Hindlimb muscle (tissue), 1 donor: ENCODE data around the gene CACNA1H. TPM values are rescaled to one million over a fixed set of nuclear protein-coding genes. Genes with fewer than 3 reads are reported as not detected.
"Not testable (repeated sequence)": the region's sequence is repeated elsewhere in the genome, so short reads cannot be mapped to it uniquely, and the experiment has no call there.

Source experiments
- DNase-seq: peaks from one replicate; pipeline ENCODE4 v3.0.0-alpha.2; 2013
- polyA plus RNA-seq: library from polyadenylated mRNA; unstranded; fragments of 120-200 nt; gene quantifications from one replicate; pipeline ENCODE4 v1.2.1, GENCODE V29; 2013; ENCODE audit not compliant: insufficient read length

CACNA1H gene
- polyA plus RNA-seq, 1 donor, result 69.6 TPM

DNA sequence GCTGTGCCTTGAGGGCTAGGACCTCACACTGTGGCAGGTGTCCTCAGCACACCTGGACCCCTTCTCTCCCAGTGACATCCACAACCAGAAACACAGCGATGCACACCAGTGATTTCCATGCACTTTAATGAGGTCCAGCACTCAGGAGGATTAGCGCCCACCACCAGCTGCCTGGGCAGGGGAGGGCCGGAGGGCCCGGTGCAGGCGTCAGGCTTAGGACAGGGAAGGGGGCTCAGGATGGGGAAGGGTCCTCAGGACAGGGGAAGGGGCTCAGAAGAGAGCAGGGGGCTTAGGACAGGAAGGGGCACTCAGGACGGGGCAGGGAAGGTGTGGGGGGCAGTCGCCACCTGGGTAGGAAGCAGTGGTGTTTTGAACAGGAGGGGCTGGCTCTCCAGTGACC is 75.3 kb downstream of the CACNA1H start:
- DNase-seq, result not testable (repeated sequence)

DNA sequence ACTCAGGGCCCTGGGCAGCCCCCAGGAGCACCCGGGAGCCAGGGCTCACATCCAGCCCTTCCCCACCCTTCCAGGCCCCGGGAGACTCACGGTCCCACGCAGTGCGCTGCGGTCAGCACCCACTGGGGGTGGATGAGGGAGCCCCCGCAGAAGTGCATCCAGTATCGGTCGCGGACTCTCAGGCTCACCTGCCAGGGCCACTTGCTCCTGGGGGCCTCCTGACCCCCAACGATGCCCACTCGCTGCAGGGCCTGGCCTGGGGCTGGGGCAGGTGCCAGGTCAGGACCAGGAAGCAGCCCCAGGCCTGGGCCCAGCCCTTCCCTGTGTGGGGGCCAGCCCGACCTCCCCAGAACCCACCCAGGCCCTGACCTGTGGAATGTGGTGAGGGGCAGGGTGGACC is 76.6 kb downstream of the CACNA1H start:
- DNase-seq, result not testable (repeated sequence)

DNA sequence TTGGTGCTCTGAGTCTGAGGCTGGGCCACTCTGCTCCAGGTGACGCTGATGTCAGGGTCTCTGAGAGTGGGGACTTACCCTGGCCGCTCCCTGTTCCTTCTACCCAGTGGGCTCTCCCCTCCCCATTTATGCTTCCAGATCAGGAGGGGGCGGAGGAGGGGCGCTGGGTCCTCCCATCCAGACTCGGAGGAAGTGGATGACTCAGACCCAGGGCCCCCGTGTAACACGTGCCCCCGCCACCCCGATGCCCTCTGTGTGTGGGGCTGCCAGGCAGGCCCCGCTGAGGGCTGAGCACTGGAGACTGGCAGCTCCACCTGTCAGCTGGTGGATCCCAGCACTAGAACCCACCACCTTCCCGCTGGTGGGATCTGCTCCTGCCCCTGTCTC is 77.2 kb downstream of the CACNA1H start, which contains the start of gene TPSB2:
Gene TPSB2 (minus strand): TSS at position 101 of the 387 bp plus-strand sequence. CDS start 233 bp downstream, outside the sequence.
- DNase-seq, result not testable (repeated sequence)

DNA sequence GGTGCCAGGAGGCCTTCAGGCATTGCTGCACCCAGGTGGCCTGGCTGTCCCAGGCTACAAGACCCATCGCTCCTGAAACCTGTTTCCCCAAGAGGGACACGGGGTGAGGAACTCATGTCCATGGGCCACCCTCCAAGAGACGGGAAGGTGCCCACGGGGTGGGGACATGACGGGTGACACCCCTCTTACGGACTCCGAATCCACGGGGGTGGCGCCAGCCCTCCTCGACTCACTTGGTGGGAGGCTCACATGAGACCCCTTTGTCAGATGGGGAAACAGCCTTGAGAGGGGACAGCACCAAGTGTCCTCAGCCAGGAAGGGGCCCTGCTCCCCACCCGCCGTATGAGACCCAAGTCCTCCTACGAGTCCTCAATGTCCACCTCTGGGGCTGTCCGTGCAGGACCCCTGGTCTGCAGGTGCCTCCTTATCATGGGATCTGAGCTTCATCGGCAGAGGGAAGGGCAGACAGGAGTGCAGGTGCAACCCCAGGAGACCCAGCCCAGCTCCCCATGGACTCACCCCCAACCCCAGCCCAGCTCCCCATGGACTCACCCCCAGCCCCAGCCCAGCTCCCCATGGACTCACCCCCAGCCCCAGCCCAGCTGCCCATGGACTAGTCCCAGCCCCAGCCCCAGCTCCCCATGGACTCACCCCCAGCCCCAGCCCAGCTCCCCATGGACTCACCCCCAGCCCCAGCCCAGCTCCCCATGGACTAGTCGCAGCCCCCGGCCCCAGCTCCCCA is 77.7 kb downstream of the CACNA1H start:
- DNase-seq, result not testable (repeated sequence)

DNA sequence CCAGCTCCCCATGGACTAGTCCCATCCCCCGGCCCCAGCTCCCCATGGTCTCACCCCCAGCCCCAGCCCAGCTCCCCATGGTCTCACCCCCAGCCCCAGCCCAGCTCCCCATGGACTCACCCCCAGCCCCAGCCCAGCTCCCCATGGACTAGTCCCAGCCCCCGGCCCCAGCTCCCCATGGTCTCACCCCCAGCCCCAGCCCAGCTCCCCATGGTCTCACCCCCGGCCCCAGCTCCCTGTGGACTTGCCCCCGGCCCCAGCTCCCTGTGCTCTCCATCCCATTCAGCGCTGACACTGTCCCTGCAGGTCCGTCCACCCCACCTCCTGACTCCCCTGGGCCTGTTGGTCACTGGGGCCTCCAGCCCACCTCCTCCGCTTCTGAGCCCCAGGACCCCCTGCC is 78.4 kb downstream of the CACNA1H start:
- DNase-seq, result not testable (repeated sequence)

DNA sequence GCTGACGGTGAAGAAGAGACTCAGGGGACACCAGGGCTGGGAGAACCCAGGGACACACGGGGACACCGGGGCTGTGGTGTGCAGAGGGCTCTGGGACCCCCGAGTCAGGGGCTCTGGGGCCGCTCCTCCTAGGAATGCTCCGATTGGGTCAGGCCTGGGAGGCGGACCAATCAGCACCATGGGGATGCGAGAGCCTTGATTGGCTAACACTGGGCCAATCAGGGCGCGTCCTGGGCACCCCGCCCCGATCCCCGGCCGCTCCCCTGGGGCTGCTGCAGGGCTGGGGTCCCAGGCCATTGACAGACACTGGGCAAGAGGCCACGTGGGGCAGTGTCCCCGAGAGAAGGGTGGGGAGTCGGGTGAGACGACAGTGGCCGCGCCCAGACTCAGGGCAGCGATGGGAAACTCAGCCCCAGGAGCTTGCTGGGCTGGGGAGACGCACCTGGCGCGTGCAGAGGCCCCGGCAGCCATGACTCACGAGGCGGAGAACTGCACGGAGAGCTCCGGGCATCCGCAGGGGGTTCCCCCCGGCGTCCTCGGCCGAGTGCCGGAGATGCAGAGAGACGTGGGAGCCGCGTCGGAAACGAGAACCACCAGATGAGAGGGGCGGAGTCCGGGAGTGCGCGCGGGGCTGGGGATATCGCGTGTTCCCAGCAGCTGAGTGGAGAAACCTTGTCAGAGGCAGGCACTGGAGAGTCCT is 79.3 kb downstream of the CACNA1H start:
- DNase-seq, result not testable (repeated sequence)

DNA sequence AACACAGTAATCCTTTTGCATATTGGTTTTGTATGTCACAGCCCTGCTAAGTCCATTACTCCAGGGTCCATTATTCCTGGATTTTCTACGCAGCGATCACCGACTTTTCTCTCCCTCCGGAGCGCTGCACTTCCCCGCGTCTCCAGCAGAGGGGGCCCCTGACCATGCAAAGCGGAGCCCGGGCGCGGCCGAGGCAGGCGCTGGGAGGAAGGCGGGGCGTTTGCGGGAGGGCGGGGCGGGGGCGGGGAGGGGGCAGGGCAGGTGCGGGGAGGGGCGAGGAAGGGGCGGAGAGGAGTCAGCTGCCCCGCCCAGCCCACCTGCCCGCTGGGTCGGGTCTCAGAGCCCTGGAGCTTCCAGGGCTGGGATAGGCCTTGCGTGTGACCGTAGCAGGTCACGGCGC is 83.8 kb downstream of the CACNA1H start:
- DNase-seq, result not testable (repeated sequence)

DNA sequence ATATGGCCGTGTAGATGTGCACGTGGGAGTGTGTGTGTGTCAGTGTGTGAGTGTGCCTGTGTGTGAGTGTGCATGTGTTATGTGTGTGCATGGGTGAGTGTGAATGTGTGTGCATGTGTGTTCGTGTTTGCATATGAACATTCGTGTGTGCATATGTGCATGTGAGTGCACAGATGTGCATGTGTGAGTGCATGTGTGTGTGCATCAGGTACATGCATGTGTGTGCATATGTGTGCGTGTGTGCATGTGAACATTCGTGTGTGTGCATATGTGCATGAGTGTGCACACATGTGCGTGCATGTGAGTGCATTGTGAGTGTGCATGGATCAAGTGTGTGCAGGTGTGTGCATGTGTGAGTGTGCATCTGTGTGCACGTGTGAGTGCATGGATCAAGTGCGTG is 85.1 kb downstream of the CACNA1H start:
- no peak for DNase-seq

DNA sequence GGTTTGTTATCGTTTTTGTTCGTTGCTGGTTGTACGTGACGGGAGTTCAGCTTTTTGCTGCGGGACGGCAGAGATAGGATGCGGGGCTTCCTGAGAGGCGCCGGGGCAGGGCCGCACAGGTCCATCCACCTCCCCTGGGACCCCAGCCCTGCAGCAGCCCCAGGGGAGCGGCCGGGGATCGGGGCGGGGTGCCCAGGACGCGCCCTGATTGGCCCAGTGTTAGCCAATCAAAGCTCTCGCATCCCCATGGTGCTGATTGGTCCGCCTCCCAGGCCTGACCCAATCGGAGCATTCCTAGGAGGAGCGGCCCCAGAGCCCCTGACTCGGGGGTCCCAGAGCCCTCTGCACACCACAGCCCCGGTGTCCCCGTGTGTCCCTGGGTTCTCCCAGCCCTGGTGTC is 86.0 kb downstream of the CACNA1H start:
- DNase-seq, result not testable (repeated sequence)

DNA sequence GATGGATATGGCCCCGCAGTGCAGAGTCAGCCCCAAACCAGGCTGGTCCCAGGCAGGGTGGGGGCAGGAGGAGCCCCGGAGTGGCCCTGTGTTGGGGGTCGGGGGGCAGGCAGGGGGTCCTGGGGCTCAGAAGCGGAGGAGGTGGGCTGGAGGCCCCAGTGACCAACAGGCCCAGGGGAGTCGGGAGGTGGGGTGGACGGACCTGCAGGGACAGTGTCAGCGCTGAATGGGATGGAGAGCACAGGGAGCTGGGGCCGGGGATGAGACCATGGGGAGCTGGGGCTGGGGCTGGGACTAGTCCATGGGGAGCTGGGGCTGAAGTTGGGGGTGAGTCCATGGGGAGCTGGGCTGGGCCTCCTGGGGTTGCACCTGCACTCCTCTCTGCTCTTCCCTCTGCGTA is 86.7 kb downstream of the CACNA1H start:
- not testable (repeated sequence) for DNase-seq

DNA sequence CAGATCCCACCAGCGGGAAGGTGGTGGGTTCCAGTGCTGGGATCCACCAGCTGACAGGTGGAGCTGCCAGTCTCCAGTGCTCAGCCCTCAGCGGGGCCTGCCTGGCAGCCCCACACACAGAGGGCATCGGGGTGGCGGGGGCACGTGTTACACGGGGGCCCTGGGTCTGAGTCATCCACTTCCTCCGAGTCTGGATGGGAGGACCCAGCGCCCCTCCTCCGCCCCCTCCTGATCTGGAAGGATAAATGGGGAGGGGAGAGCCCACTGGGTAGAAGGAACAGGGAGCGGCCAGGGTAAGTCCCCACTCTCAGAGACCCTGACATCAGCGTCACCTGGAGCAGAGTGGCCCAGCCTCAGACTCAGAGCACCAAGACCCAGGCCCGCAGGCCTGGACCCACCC is 87.5 kb downstream of the CACNA1H start, which contains the start of gene TPSAB1:
Gene TPSAB1 (plus strand): TSS at position 270 of the 400 bp plus-strand sequence. CDS start 234 bp downstream, outside the sequence.
- DNase-seq, result not testable (repeated sequence)

DNA sequence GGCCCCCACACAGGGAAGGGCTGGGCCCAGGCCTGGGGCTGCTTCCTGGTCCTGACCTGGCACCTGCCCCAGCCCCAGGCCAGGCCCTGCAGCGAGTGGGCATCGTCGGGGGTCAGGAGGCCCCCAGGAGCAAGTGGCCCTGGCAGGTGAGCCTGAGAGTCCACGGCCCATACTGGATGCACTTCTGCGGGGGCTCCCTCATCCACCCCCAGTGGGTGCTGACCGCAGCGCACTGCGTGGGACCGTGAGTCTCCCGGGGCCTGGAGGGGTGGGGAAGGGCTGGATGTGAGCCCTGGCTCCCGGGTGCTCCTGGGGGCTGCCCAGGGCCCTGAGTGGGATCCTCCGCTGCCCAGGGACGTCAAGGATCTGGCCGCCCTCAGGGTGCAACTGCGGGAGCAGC is 88.2 kb downstream of the CACNA1H start:
- DNase-seq, result not testable (repeated sequence)

DNA sequence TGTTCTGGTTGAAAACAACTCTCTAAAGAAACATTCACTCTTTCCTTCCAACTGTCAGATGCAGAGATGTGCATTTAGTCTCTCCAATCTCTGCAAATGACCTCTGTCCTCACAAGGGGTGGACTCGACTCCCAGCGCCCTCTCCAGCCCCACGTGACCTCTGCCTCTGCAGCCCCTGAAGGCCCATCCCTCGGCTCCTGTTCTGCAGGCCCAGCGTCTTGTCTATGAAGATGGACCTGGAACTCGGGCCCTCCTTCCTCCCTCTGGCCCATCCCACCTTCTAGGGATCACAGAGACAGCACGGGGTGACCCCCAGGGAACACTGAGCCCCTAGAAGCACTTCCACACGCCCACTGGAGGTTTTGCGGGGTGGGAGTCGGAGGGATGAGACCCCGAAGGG is 90.5 kb downstream of the CACNA1H start:
- not testable (repeated sequence) for DNase-seq

DNA sequence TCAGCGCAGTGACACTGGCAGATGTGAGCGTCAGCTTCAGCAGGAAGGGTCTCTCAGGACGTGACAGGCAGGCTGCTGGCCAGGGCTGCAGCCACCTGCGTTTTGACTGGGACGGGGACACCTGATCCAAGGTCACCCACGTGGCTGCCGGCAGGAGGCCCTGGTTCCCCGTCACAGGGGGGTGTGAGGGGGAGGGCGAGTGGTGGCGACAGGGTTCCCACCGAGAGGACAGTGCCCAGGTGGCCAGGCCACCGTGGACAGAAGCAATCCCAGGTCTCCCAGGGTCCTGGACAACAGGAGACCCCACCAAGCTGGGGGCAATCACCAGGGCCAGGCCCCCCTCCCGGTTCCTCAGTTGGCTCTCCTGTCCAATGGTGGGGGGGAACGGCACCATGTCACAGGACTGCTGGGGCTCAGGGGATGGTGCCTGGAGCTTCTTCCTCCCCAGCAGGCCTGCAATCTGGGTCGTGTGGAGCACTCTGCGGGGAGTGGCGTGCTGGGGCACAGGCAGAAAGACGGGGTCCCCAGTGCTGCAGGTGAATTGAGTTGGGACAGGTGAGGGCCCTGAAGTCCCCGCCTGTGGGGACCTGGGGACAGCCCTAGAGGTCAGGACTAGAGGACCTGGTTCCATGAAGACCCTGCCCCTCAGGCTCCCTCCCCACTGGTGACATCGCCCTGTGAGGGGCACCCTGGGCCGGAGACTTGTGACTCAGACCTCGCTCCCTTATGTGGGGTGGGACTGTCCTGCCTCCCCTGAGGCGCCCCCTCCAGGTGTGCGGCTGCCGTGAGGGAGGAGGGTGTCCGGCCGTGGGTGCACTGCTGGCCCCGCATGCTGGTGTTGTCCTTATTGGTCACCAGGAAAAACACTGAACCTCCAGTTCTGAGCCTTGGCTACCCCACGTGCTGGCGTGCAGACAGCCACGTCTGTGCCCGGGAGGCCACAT is 91.3 kb downstream of the CACNA1H start:
- not testable (repeated sequence) for DNase-seq

DNA sequence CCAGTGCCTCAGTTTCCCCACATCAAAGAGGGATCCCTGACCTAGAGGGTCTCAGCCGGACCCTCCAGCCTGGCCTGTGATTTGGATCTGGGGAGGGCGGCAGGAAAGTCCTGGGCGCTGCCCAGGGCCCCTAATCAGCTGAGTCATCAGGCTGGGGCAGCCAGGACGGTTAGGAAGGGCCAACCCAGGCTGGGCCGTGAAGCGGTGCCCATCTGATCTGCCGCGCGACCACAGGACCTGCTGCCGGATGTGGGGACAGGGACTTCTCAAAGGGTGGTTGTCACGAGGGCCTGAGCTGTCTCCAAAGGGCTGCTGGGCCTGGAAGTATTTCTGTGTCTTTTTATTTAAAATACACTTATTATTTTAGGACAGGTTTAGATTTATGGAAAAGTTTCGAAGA is 92.0 kb downstream of the CACNA1H start:
- DNase-seq, result no peak

DNA sequence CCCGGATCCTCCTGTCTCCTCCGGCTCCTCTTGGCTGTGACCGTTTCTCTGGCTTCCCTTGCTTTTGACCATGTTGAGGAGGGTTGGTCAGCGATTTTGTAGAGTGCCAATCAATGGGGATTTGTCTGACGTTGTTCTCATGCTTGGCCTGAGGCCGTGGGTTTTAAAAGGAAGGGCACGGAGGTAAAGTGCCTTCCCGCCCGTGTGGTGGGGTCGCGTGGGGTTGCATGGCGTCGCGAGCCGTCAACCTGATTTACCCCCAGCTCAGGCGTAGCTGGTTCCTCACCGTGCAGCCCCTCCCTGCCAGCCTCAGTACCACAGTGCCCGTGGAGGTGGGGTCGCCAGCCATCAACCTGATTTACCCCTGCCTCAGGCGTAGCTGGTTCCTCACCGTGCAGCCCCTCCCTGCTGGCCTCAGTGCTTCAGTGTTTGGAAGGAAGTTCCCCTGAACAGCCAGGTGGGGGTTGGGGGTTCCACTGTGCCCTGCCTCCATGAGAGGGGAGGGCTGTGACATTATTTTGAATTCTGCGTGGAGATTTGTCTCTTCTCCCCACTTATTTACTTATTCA is 92.6 kb downstream of the CACNA1H start:
- no peak for DNase-seq

DNA sequence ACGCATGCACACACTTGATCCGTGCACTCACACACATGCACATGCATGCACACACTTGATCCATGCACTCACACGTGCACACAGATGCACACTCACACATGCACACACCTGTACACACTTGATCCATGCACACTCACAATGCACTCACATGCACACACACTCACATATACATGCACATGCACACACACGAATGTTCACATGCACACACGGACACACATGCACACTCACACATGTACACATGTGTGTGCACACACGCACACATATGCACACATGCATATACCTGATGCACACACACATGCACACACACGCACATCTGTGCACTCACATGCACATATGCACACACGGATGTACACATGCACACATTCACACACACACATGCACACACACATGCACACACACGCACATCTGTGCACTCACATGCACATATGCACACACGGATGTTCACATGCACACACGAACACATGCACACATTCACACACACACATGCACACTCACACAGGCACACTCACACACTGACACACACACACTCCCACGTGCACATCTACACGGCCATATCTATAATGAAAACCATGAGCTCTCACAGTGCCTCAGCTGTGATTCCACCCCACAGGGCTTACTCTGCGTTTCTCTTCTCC is 95.1 kb downstream of the CACNA1H start:
- DNase-seq, result not testable (repeated sequence)

DNA sequence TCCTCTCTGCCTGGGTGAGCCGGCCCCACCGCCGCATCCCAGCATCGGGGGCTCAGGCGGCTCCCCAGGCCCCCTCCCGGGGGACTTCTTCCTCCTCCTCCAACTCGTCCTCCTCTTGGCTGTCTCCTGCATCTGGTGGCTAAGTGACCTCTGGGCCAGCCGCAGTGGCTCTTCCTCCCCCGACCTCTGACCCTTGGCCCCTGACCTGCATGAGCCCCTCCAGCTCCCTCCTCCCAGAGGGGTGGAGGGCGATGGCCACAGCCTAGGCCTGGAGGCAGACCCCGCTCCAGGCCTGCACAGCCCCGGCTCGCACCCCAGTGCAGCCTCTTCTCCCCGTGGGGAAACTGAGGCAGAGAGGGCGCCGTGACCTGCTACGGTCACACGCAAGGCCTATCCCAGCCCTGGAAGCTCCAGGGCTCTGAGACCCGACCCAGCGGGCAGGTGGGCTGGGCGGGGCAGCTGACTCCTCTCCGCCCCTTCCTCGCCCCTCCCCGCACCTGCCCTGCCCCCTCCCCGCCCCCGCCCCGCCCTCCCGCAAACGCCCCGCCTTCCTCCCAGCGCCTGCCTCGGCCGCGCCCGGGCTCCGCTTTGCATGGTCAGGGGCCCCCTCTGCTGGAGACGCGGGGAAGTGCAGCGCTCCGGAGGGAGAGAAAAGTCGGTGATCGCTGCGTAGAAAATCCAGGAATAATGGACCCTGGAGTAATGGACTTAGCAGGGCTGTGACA is 96.3 kb downstream of the CACNA1H start:
- DNase-seq, result not testable (repeated sequence)

DNA sequence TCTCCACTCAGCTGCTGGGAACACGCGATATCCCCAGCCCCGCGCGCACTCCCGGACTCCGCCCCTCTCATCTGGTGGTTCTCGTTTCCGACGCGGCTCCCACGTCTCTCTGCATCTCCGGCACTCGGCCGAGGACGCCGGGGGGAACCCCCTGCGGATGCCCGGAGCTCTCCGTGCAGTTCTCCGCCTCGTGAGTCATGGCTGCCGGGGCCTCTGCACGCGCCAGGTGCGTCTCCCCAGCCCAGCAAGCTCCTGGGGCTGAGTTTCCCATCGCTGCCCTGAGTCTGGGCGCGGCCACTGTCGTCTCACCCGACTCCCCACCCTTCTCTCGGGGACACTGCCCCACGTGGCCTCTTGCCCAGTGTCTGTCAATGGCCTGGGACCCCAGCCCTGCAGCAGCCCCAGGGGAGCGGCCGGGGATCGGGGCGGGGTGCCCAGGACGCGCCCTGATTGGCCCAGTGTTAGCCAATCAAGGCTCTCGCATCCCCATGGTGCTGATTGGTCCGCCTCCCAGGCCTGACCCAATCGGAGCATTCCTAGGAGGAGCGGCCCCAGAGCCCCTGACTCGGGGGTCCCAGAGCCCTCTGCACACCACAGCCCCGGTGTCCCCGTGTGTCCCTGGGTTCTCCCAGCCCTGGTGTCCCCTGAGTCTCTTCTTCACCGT is 100.9 kb downstream of the CACNA1H start:
- DNase-seq, result not testable (repeated sequence)

DNA sequence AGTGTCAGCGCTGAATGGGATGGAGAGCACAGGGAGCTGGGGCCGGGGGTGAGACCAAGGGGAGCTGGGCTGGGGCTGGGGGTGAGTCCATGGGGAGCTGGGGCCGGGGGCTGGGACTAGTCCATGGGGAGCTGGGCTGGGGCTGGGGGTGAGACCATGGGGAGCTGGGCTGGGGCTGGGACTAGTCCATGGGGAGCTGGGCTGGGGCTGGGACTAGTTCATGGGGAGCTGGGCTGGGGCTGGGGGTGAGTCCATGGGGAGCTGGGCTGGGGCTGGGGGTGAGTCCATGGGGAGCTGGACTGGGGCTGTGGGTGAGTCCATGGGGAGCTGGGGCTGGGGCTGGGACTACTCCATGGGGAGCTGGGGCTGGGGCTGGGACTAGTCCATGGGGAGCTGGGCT is 101.9 kb downstream of the CACNA1H start:
- DNase-seq, result not testable (repeated sequence)
